HG02571 (cell line): ENCODE data around the gene CD14.
"Not testable (repeated sequence)": the region's sequence is repeated elsewhere in the genome, so short reads cannot be mapped to it uniquely, and the experiment has no call there.

Experiments used
- ATAC-seq: cut with Tn5 transposase; IDR thresholded peaks from one replicate; pipeline ENCODE4 v1.9.1; 2021; ENCODE audit warnings: mild to moderate bottlenecking, moderate library complexity; ENCODE audit not compliant: unreplicated experiment

The CD14 gene

DNA sequence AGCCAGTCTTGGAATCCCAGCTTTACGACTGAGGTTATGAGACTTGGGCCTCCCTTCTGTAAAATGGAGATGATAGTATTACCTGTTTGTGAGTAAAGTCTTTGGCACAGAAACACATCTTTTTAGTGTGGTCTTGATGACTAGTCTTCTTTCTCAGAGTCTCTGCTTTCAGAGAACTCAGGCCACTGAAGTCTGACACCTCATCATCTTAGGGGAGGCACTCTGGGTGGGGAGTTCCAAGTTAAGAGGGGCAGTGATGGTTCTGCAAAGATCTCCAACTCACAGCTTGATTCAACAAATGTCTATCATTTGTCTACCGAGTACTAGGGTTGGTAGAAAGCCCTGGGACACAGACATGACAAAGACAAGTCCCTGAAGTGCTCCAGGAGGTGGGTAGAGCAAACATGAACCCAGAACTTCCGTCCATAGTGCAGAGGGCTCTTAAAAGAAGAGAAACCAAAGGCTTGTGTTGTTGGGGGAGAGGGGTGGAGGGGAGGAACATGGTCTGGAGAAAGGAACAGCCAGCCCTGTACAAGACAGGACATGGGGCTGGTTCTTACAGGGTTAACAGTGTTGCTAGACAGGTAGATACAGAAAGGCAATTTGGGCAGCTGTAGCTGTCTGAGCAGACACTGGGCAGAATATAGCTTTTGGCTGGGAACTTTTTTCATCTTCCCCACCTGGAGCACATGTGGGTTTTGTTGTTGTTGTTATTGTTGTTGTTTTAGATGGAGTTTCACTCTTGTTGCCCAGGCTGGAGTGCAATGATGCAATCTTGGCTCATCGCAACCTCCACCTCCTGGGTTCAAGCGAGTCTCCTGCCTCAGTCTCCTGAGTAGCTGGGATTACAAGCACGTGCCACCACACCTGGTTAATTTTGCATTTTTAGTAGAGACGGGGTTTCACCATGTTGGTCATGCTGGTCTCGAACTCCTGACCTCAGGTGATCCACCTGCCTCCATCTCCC is 2.6 kb upstream of the CD14 start:
- no peak for ATAC-seq

DNA sequence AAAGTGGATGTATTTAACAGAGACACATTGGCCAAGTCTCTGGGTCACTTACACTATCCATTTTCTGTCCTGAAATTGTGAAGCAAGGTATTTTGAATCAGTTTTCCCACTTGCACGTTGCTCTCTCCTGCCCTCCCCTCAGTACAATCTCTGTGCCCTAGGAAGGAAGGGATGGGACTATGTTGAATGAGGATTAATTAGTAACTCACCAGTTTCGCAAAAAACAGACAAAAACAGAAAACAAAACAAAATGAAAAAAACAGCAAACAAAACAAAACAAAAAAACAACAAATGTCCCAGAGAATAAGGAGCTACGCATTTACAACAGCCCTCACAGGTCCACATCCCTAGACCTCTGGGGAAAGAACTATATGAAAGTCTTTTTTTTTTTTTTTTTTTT is 1.1 kb upstream of the CD14 start:
- no peak for ATAC-seq

DNA sequence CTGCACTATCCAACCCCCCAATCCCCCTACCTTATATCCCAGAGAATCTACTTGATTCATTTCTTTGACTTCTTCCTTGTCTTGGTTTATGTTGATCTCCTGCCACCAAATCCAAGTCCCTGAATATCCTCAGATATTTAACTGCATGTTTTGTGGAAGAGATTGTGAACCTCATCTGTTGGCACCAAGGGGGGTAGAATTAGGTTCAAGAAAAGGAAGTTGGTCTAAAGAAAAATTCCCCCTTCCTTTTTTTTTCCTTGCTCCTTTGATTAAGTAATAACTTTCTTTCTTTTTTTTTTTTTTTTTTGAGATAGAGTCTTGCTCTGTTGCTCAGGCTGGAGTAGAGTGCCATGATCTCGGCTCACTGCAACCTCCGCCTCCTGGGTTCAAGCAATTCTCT is 526 bp upstream of the CD14 start:
- no peak for ATAC-seq

DNA sequence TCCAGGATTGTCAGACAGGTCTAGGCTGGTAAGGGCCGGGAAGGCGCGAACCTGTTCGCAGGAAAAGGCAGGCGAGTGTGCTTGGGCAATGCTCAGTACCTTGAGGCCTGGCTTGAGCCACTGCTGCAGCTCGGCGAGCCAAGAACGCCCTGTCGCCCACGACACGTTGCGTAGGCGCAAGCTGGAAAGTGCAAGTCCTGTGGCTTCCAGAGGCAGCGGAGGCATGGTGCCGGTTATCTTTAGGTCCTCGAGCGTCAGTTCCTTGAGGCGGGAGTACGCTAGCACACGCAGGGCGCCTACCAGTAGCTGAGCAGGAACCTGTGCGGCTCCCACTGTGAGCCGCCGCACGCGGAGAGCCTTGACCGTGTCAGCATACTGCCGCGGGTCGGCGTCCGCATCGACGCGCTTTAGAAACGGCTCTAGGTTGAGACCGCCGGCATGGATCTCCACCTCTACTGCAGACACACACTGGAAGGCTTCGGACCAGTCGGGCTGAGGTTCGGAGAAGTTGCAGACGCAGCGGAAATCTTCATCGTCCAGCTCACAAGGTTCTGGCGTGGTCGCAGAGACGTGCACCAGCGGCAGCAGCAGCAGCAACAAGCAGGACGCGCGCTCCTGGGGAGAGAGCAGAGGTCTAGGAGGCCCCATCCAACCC is 482 bp downstream of the CD14 start:
- peak; percentile 46 for ATAC-seq

DNA sequence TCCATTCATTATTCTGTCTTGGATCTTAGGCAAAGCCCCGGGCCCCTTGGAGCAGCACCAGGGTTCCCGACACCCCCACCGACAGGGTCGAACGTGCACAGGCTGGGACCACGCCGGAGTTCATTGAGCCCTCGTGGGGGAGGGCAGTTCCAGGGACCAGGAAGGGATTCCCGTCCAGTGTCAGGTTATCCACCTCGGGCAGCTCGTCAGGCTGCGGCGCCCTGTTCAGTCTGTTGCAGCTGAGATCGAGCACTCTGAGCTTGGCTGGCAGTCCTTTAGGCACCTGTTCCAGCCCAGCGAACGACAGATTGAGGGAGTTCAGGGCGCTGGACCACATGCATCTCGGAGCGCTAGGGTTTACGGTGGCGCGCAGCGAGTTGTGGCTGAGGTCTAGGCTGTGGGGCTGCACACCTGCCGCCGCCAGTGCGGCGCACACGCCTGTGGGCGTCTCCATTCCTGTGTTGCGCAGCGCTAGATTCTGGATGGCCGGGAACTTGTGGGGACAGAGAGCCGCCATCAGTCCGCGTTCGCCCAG is 1.1 kb downstream of the CD14 start:
- ATAC-seq: peak; percentile 42

DNA sequence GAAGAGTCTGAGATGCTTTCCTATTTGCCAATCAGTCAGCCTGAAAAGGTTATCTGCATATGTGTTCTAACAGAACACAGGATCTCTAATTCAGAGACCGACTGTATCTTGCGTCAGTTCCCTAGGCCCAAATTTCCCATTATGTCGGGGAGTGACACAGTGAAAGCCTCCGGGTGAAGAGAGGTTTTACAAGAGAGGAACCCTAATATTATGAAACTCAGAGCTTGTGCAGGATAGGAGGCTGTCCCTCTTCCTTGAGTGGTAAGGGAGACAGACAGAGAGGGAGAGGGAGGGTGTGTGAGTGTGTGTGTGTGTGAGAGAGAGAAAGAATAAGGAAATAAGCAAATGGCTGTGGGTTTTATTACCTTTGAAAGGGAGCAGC is 1.9 kb downstream of the CD14 start:
- ATAC-seq: no peak

DNA sequence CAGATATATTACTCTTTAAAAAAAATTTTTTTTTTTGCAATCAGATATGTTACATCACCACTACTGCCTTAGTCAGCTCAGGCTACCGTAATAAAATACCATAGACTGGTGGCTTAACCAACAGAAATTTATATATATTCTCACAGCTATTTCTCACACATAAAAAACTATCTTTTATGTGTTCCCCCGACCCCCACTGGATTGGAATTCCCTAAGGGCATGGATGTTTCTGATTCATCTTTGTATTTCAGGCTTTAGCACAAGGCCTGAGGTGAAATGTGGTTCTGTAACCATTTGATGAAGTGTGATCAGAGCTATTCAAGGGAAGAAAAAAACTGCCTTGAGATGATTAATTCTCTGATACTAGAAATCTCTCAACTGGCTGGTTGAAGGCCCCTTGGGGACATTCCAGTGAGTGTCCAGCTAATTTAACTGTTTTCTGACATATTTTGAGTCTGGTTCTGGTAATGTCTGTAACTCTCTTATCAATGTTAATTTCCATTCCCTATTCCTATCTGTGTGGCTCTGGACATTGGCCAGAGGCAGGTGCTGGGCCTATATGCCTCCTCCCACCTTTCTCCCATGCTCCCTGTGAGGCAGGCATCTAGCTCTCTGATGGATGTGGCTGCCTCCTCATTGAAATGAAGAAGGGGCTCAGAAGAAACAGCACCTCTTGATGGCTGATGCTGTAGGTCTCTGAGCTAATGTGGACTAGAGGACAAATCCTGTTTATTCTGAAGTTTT is 2.5 kb downstream of the CD14 start:
- ATAC-seq: no peak

DNA sequence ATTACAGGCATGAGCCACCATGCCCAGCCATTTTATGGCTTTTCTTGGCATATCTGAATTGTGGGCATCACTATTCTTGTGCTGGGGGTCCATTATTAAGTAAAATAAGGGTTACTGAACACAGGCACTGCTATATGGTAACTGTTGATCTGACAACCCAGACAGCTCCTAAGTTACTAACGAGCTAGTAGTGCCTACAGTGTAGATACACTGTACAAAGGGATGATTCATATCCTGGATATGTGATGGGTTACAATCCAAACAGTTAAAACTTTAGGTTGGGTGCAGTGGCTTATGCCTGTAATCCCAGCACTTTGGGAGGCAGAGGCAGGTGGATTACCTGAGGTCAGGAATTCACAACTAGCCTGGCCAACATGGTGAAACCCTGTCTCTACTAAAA is 4.3 kb downstream of the CD14 start:
- no peak for ATAC-seq

DNA sequence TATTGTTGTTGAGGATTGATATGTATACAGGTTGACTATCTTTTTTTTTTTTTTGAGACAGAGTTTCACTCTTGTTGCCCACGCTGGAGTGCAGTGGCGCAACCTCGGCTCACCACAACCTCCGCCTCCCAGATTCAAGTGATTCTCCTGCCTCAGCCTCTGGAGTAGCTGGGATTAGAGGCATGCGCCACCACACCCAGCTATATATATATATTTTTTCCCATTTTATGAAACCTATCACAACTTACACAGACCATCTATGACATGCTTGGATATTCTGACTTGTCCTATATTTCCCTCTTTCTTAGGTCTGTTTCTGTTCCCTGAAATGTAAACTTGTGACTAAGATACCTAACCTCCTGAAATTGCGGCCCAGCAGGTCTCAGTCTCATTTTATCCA is 5.0 kb downstream of the CD14 start:
- ATAC-seq: no peak

DNA sequence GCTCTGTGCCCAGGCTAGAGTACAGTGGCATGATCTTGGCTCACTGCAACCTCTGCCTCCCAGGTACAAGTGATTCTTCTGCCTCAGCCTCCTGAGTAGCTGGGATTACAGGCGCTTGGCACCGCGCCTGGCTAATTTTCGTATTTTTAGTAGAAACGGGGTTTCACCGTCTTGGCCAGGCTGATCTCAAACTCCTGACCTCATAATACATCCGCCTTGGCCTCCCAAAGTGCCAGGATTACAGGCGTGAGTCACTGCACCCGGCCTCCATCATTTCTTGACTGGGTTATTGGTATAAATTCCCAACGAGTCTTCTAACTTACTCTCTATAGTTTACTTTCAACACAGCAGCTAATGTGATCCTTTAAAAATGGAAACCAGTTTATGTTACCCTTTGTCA is 8.1 kb downstream of the CD14 start:
- ATAC-seq: not testable (repeated sequence)

DNA sequence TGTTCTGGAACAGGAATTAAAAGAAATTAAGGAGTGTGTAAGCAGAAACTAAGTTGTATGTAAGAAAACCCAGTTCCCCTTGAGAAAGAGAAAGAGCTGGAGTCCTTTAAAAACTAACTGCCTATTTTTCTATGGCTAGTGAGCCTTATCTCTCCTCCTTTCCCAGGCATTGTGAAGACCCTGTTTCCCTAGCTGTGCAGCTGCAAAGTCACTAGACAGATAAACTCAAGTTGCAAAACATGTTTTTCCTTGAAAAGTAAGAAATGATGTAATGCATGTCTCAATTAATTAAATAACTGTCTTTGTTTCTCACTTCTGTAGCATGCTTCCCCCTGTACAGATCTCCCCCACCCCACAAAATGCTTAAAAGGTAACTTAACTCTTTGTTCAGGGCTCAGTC is 9.9 kb downstream of the CD14 start:
- ATAC-seq: not testable (repeated sequence)

DNA sequence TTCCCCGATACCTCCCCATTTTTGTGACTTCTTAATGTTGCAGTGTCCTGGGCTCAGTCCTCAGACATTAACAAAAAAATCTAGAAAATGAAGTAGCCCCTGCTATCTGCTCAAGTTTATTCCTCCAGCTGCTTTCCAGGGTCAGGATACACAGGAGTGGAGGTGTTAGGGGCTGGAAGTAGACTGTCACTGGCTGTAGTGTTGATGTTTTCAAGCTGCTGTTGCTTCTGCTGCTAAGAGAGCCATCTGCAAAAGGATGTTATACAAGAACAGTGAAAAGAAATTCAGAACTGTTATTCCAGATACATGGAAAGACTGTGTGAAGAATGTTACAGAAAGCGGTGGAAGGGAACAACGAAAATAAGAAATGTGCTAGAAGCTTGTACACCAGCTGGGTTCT is 10.7 kb downstream of the CD14 start:
- no peak for ATAC-seq

DNA sequence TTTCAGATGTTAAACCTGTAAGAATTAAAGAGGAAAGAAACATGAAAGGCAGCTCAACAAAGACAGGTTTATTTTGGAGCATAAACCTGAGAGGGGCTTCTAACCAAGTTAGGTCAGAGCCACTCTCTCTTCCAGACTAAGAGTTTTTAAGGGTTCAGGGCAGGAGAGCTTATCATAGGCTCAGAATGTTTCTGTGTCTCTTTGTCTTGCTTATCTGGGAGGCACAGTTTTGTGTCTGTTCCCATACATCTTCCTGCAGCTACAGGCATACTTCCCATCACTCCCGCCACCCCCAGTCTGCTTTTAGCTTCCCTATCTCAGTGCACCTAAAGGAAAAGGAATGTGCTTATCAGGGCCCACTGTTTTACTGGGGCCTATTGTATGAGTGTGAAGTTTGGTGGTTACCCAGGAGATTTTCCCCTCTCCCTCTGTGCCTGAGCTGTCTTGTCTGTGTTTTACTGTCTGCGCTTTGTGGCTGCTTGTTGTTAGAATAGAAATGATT is 21.9 kb downstream of the CD14 start:
- no peak for ATAC-seq

DNA sequence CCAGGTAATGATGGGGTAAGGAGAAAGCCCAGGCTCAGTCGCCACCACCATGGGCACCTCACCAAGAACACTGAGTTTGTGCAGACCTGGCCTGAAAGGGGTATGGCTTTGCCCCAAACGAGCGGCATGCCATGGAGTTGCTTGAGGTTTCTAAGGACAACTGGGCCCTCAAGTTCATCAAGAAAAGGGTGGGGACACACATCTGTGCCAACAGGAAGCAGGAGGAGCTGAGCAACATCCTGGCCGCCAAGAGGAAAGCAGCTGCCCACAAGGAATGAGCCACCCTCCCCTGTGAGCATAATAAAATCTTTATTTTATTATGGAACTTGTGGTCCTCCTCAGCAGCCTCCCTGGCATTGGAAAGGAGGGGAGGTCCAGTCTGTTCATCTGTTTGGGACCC is 23.8 kb downstream of the CD14 start:
- ATAC-seq: no peak

DNA sequence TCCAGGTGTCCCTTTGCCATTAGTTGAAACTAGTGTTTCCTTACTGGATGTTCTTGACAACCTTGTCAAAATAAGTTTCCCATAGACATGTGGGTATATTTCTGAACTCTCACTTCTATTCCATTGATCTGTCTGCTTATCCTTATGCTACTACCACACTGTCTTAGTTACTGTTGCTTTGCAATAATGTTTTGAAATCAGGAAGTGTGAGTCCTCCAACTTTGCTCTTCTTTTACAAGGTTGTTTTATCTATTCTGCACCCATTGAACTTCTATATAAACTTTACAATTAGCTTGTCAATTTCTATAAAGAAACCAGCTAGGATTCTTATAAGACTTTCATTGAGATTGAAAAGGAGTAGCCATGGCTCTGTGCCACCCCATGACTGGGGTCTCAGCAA is 24.3 kb downstream of the CD14 start:
- ATAC-seq: no peak

DNA sequence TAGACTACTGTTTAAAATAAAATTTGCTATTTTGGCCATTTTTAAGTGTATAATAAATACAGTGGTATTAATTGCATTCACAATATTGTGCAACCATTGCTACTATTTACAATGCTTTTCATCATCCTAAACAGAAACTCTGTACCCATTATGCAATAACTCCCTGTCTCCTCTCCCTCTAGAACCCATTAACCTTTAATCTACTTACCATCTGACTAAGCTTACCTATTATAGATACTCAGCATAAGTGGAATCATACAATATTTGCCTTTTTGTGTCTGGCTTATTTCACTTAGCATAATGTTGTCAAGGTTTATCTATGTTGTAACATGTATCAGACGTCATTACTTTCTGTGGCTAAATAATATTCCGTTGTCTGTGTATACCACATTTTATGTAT is 25.9 kb downstream of the CD14 start:
- ATAC-seq: no peak

DNA sequence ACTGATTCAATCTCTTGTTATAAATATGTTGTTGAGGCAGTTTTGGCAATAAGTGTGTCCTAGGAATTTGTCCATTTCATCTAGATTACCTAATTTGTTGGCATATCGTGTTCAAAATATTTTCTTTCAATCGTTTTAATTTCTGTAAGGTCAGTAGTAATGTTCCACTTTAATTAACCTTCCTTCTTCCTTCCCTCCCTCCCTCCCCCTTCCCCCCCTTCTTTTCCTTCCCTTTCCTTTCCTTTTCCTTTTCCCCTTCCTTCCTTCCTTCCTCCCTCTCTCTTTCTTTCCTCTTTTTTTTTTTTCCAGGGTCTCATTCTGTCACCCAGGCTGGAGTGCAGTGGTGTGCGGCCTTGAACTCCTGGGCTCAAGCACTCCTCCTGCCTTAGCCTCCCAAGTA is 27.1 kb downstream of the CD14 start:
- ATAC-seq: no peak

DNA sequence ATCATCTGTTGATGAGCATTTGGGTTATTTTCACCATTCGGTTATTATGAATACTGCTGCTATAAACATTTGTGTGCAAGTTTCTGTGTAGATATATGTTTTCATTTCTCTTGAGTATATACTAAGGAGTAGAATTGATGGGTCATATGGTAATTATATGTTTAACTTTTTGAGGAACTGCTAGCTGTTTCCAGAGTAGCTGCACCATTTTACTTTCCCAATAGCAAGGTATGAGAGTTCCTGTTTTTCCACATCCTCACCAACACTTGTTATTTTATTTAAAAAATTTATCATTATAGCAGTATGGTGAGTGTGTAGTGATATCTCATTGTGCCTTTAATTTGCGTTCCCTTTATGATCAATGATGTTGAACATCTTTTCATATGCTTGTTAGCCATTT is 29.2 kb downstream of the CD14 start:
- ATAC-seq: no peak

DNA sequence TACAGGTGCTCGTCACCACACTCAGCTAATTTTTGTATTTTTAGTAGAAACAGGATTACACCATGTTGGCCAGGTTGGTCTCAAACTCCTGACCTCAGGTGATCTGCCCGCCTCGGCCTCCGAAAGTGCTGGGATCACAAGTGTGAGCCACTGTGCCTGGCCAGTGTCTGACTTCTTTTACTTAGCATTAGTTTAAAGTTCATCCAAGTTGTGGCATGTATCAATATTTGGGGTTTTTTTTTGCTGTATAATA is 29.6 kb downstream of the CD14 start:
- ATAC-seq: not testable (repeated sequence)

DNA sequence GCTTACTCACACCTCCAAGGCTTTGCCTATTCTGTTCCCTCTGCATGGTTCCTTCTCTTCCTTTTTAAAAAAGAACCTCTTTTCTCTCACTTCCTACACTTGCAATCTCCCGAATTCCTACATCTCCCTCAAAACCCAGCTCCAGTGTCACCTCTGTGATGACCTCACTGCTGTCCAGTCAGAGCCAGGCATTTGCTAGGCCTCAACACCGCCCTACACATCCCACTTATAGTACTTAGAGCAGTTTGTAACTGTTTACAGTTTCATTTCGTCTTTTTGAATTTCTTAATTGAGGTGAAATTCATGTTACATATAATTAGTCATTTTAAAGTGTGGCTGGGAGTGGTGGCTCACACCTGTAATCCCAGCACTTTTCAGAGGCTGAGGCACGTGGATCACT is 30.8 kb downstream of the CD14 start:
- no peak for ATAC-seq

DNA sequence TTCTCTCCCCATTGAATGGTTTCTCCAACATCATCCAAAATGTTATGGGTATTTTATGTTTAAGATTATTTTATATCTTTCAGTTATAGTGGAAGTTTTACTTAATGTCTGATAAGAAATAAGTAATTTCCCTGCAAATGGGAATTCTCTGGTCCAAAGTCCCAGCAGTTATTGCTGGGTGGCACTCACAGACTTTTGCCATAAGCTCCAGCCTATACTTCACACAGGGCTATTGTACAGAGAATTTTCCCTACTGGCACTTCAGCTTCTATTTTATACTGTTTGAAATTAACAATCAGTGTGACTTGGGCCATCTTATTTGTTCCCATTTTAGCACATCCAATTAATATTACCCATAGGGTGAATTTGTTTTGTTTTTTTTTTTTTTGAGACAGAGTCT is 32.9 kb downstream of the CD14 start:
- ATAC-seq: no peak

DNA sequence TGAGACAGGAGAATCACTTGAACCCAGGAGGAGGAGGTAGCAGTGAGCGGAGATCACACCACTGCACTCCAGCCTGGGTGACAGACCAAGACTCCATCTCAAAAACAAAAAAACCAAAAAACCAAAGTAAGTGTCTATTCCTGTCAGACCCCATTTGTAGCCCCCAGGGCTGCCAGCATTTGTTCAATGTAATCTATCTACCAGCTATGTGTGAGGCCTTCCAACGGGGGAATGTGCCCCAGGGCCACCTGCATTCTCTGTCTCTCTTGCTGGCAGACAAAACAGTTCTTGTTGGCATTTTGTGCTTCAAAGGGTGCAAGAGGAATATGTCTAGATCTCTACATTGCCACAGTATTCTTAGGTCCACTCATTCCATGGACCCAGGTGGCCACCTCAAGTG is 34.1 kb downstream of the CD14 start:
- ATAC-seq: no peak
